Measurements from ENCODE around the gene SLC25A27. TPM values are rescaled to one million over a fixed set of nuclear protein-coding genes. Genes with fewer than 3 reads are reported as not detected.
"Not testable (repeated sequence)": the region's sequence is repeated elsewhere in the genome, so short reads cannot be mapped to it uniquely, and the experiment has no call there.

SLC25A27 gene
- 2.2 and 2.6 TPM in 2 replicates for total RNA-seq

GRCh38 chr6:46652603-46653438, at the start of gene SLC25A27, which contains the start of gene CYP39A1:
Gene SLC25A27, plus strand, starts transcription at chr6:46652975. Its CDS starts 218 bp downstream, at chr6:46653193.
Gene CYP39A1, minus strand, starts transcription at chr6:46652818. Its CDS starts 236 bp downstream, at chr6:46652582.
- DNase-seq (ENCODE audit: extremely low read depth, low read depth, low spot score), result no peak

GRCh38 chr6:46605091-46605797, 47.5 kb upstream of the SLC25A27 start:
- no peak for DNase-seq (ENCODE audit: extremely low read depth, low read depth, low spot score)

- DNase-seq (ENCODE audit: extremely low read depth, low read depth, low spot score), result no peak
These were observed 46.4 kb upstream of the SLC25A27 start for GRCh38 chr6:46606338-46606737.

- no peak for DNase-seq (ENCODE audit: extremely low read depth, low read depth, low spot score)
These were observed 41.8 kb upstream of the SLC25A27 start for GRCh38 chr6:46610862-46611553.

DNA sequence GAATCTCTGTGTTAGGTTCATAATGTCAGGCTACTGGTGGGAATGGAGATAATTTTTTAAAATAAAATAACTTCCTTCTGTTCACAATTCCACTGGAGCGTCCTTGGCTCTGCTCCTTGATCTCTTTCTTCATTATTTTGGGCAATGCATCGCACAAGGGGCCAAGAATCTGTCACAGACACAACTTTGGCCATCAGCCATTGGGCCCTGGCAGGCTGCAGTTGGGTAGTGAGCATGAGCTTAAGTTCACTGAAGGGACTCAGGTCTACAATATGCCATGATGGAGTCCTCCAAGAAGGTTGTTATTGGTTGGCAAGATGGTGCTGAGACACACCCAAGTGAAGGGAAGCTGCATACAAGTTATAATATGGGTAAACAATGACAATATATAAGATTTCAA, 40.1 kb upstream of the SLC25A27 start:
- no peak for DNase-seq (ENCODE audit: extremely low read depth, low read depth, low spot score)

GRCh38 chr6:46618726-46619125, 34.0 kb upstream of the SLC25A27 start:
- DNase-seq (ENCODE audit: extremely low read depth, low read depth, low spot score), result no peak

DNA sequence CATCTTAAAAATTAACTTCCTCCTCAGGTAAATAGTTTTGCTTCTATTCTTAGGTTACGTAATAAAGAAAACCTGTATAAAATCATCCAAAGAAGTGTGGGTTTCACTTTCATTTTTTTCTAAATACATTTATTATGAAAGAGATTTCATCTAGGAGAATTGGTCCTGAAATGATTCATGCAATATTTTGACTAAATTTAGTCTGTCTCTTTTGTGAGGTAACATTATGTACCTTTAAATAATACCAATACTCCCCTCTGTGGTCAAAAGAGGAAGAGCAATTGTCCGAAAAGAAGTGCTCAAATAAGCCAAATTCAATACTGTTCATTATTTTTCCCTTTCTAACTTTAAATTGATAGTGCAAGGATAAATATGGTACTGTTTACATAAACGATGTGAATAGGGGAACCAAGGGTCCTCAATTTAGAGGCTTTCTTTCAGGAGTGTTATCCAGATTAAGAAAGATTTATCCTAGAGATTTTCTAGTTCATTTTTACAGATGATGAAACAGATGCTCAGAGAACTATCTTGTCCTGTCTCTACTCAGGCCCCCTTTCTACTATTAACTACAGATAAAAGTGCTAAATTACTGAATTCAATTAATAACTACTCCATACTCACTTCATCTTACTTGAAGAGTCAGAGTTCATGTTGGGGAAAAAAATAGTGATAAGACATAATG, 26.4 kb upstream of the SLC25A27 start:
- DNase-seq (ENCODE audit: extremely low read depth, low read depth, low spot score), result no peak

DNA sequence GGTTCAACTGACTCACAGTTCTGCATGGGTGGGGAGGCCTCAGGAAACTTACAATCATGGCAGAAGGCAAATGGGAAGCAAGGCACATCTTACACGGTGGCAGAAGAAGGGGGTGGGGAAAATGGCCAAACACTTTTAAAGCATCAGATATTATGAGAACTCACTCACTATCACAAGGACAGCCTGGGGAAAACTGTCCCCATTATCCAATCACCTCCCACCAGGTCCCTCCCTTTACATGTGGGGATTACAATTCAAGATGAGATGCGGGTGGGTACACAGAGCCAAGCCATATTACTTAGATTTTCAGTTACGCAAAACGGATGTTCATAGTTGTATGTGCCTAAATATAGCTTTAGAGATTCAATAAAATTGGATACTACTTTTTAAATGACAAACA, 25.8 kb upstream of the SLC25A27 start:
- no peak for DNase-seq (ENCODE audit: extremely low read depth, low read depth, low spot score)

DNA sequence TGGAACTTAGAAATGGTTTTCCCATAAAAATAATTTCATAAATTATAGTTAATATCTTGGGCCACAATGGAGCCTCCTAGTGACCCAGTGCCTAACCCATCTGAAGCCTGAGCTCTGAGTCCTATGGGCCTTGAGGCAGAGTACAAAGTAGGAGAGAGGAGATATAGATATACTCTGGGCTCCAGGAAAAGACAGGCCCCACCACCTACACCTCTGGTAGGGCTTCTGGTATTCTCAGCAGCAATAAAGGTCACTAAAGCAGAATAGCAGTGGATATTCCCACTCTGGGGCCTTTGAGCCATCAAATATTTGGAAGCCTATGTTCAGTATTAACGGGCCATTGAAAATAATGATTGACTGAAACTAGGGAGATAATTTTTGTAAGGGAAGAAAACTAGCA, 24.3 kb upstream of the SLC25A27 start:
- DNase-seq (ENCODE audit: extremely low read depth, low read depth, low spot score), result no peak

- DNase-seq (ENCODE audit: extremely low read depth, low read depth, low spot score), result no peak
These were observed 23.8 kb upstream of the SLC25A27 start for GRCh38 chr6:46628976-46629375.

DNA sequence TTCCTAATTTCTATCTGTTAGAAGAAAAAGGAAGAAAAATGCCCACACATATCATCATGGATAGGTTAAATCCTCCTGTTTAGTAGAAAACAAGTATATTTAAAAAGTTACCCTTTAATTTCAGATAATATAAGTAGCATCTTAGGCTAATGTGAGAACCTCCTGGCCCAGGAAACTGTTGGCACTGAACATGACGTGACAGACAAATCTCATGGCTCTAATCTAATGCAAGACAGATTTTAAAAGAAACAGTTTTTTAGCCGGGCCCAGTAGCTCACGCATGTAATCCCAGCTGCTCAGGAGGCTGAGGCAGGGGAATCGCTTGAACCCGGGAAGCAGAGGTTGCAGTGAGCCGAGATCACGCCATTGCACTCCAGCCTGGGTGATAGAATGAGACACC, 23.1 kb upstream of the SLC25A27 start:
- no peak for DNase-seq (ENCODE audit: extremely low read depth, low read depth, low spot score)

GRCh38 chr6:46632053-46632452, 20.7 kb upstream of the SLC25A27 start:
- no peak for DNase-seq (ENCODE audit: extremely low read depth, low read depth, low spot score)

DNA sequence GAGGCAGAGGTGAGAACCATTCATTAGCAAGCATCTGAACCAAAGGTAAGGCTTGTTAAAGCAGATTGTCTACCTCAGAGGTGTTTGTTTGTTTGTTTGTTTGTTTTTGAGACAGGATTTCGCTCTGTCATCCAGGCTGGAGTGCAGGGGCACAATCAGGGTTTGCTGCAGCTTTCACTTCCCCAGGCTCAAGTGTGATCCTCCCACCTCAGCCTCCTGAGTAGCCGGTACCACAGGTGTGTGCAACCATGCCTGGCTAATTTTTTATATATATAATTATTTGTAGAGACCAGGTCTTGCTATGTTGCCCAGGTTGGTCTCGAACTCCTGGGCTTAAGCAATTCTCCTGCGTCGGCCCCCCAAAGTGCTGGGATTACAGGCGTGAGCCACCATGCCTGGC, 17.3 kb upstream of the SLC25A27 start:
- DNase-seq (ENCODE audit: extremely low read depth, low read depth, low spot score), result no peak

DNA sequence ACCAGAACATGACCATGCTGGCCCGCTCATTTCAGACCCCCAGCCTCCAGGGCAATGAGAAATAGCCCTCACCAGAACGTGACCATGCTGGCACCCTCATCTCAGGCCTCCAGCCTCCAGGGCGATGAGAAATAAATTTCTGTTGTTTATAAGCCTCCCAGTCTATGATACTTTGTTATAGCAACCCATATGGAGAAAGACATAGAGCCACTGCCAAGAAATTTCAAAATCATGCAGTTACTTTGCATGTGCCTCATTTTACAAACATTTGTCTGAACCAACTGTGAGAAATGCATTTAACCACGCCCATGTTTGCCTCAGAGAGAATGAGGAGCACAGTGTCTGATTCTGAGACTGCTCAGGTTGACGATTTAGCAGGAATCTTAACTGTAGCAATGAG, 15.6 kb upstream of the SLC25A27 start:
- DNase-seq (ENCODE audit: extremely low read depth, low read depth, low spot score), result no peak

DNA sequence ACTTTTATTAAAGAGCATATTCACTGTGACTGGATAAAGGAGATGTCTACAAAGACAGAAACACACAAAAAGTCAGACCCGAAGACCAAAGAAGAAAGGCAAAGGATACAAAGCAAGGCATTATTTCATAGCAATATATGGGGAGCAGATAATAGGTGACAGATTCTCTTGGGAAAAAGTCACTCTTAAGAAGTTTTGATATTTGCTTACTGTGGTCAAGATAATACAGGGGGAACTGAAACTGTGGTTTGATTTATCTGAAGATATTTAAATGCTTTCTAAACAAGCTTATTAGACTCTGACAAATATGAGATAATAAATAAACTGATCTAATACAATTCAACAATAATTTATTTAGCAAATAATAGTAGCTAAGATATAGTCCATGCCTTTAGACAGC, 14.8 kb upstream of the SLC25A27 start:
- DNase-seq (ENCODE audit: extremely low read depth, low read depth, low spot score), result no peak

DNA sequence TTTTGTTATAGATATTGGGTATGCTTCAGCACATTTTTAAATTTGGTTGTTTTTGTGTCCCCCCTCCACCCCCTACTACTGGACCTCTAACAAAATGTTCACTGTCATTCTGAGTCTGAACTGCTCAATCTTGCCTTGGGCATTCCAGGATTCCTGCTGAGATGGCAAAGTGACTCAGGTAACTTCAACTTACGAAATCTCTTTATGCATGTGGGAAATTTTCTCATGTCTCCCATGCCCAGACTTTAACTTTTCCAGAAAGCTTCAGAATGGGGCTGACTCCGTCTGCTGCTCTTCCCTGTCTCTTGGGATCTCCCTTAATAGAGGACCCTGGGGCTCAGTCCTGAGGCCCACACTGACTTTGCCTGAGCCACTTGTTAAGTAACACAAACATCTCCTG, 14.1 kb upstream of the SLC25A27 start:
- DNase-seq (ENCODE audit: extremely low read depth, low read depth, low spot score), result no peak

GRCh38 chr6:46642928-46643751, 9.6 kb upstream of the SLC25A27 start:
- DNase-seq (ENCODE audit: extremely low read depth, low read depth, low spot score), result no peak

DNA sequence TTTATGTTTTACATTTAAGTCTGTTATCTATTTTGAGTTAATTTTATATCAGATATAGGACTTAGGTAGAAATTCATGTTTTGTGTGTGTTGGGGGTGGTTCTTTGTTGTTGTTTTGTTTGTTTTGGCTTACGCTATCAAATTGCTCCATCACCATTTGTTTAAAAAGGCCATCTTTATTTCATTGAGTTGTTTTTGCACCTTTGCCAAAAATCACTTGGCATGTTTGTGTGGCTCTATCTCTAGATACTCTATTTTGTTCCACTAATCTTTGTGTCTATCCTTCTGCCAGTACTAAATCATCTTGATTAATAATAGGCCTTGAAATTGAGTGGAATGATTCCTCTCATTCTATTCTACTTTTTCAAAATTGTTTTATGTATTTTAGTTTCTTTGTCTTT, 7.5 kb upstream of the SLC25A27 start:
- DNase-seq (ENCODE audit: extremely low read depth, low read depth, low spot score), result no peak

- DNase-seq (ENCODE audit: extremely low read depth, low read depth, low spot score), result not testable (repeated sequence)
These were observed 4.7 kb upstream of the SLC25A27 start for GRCh38 chr6:46648108-46648507.

- DNase-seq (ENCODE audit: extremely low read depth, low read depth, low spot score), result no peak
These were observed 3.8 kb upstream of the SLC25A27 start for GRCh38 chr6:46648869-46649492.

Measured in glomerular endothelial cell (primary cell).